ENCODE results near the gene RAB6A.

Gene RAB6A

DNA sequence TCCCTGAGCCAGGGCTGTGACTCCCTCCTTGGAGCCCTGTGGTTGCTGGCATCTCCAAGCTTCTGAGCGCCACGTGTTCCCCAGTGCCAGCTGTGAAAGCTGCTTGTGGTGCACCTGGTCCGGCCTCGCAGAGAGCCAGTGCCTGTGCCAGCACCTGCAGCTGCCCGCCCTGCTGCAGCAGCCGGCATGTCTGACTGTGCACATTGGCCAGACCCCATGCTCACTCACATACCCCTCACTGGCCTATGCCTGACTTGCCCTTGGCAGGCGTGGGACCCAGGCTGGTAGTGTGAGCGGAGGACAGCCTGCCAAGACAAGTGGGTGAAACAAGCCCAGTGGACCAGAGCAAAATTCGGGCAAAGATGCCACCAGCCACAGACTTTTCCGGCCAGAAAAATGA lies 36.6 kb upstream of the RAB6A start:
- DNase-seq (ENCODE audit: low read depth in 1 of 2, low spot score in 1 of 2): no peak
- TF ChIP-seq SPI1 (IDR thresholded peaks at IDR 0.05; ENCODE audit: borderline replicate concordance, low read depth): no peak
- TF ChIP-seq, protein P1, sequence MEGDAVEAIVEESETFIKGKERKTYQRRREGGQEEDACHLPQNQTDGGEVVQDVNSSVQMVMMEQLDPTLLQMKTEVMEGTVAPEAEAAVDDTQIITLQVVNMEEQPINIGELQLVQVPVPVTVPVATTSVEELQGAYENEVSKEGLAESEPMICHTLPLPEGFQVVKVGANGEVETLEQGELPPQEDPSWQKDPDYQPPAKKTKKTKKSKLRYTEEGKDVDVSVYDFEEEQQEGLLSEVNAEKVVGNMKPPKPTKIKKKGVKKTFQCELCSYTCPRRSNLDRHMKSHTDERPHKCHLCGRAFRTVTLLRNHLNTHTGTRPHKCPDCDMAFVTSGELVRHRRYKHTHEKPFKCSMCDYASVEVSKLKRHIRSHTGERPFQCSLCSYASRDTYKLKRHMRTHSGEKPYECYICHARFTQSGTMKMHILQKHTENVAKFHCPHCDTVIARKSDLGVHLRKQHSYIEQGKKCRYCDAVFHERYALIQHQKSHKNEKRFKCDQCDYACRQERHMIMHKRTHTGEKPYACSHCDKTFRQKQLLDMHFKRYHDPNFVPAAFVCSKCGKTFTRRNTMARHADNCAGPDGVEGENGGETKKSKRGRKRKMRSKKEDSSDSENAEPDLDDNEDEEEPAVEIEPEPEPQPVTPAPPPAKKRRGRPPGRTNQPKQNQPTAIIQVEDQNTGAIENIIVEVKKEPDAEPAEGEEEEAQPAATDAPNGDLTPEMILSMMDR (IDR thresholded peaks at IDR 0.05; ENCODE audit: insufficient read depth, low read length): no peak
- no peak for TF ChIP-seq POLR2AphosphoS5 (IDR thresholded peaks at IDR 0.05; ENCODE audit: low read depth)
- TF ChIP-seq, protein P2, sequence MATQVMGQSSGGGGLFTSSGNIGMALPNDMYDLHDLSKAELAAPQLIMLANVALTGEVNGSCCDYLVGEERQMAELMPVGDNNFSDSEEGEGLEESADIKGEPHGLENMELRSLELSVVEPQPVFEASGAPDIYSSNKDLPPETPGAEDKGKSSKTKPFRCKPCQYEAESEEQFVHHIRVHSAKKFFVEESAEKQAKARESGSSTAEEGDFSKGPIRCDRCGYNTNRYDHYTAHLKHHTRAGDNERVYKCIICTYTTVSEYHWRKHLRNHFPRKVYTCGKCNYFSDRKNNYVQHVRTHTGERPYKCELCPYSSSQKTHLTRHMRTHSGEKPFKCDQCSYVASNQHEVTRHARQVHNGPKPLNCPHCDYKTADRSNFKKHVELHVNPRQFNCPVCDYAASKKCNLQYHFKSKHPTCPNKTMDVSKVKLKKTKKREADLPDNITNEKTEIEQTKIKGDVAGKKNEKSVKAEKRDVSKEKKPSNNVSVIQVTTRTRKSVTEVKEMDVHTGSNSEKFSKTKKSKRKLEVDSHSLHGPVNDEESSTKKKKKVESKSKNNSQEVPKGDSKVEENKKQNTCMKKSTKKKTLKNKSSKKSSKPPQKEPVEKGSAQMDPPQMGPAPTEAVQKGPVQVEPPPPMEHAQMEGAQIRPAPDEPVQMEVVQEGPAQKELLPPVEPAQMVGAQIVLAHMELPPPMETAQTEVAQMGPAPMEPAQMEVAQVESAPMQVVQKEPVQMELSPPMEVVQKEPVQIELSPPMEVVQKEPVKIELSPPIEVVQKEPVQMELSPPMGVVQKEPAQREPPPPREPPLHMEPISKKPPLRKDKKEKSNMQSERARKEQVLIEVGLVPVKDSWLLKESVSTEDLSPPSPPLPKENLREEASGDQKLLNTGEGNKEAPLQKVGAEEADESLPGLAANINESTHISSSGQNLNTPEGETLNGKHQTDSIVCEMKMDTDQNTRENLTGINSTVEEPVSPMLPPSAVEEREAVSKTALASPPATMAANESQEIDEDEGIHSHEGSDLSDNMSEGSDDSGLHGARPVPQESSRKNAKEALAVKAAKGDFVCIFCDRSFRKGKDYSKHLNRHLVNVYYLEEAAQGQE (IDR thresholded peaks at IDR 0.05; ENCODE audit: insufficient replicate concordance, low read depth): no peak
- TF ChIP-seq GABPA (IDR thresholded peaks at IDR 0.05; ENCODE audit: low read depth): no peak
- H3K4me3 ChIP-seq (replicated peaks; ENCODE audit: insufficient read depth, low read length): no peak overlapping the region
- H3K27ac ChIP-seq (replicated peaks): no peak overlapping the region
- no peaks in the 10 kb centered on the region for H3K27me3 ChIP-seq (ENCODE audit: insufficient read depth, poor library complexity, severe bottlenecking)

DNA sequence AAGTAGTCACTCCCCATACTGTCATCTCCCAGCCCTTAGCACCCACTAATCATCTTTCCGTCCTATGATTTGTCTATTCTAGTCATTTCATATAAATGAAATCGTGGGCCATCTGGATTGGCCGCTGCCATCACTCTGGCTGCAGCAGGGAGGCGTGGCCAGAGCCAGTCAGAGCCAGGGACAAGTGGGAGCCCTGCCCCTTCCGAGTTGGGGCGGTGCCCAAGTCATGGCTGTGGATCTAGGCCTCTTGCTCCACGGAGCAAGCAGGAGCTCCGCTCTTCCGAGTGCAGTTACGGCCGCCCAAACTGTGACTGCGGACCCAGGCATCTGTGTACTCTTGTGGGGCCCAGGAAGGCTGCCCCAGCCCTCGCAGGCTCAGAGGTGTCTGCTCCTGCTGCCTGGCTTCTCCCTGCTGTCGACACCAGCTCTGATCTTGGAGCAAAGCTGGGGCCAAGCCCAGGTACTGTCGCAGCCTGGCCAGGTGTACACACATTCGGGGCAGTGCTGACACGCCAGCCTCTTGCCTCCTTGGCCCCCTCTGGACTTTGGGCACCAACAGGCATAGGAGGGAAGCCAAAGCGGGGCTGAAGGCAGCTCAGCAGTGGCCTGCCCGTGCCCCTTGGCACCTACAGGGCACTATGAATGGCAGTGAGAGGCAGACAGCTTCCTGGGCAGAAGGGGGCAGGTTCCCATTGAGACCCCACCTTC lies 35.2 kb upstream of the RAB6A start:
- H3K27me3 ChIP-seq (ENCODE audit: insufficient read depth, poor library complexity, severe bottlenecking): no peaks in the 10 kb centered on the region
- TF ChIP-seq SPI1 (IDR thresholded peaks at IDR 0.05; ENCODE audit: borderline replicate concordance, low read depth): no peak
- TF ChIP-seq, protein P2 (IDR thresholded peaks at IDR 0.05; ENCODE audit: insufficient replicate concordance, low read depth): no peak
- TF ChIP-seq, protein P1 (IDR thresholded peaks at IDR 0.05; ENCODE audit: insufficient read depth, low read length): no peak
- TF ChIP-seq GABPA (IDR thresholded peaks at IDR 0.05; ENCODE audit: low read depth): no peak
- TF ChIP-seq POLR2AphosphoS5 (IDR thresholded peaks at IDR 0.05; ENCODE audit: low read depth): no peak
- no peak overlapping the region for H3K4me3 ChIP-seq (replicated peaks; ENCODE audit: insufficient read depth, low read length)
- no peak for DNase-seq (ENCODE audit: low read depth in 1 of 2, low spot score in 1 of 2)
- no peak overlapping the region for H3K27ac ChIP-seq (replicated peaks)

DNA sequence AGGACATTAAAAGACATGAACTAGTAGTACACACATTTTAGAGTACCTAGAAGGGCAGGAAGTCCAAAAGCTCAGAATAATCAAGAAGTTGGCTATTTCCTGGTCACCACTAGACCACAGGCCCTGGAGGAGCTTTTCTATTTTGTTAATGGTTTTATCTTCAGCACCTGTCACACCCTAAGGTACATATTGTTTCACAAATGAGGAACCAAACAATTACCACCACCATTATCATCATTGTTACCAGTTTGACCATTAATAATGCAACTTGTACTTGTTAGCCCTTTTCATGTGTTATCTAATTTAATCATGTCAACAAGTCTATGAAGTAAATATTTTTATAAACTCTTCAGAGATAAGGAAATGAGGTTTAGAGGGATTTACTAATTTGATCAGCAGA lies 31.7 kb upstream of the RAB6A start:
- H3K27ac ChIP-seq (replicated peaks): no peak overlapping the region
- no peak for DNase-seq (ENCODE audit: low read depth in 1 of 2, low spot score in 1 of 2)
- TF ChIP-seq GABPA (IDR thresholded peaks at IDR 0.05; ENCODE audit: low read depth) (no peak), SPI1 (IDR thresholded peaks at IDR 0.05; ENCODE audit: borderline replicate concordance, low read depth) (no peak), POLR2AphosphoS5 (IDR thresholded peaks at IDR 0.05; ENCODE audit: low read depth) (no peak)
- TF ChIP-seq, protein P1 (IDR thresholded peaks at IDR 0.05; ENCODE audit: insufficient read depth, low read length): no peak
- TF ChIP-seq, protein P2 (IDR thresholded peaks at IDR 0.05; ENCODE audit: insufficient replicate concordance, low read depth): no peak
- H3K27me3 ChIP-seq (ENCODE audit: insufficient read depth, poor library complexity, severe bottlenecking): no peaks in the 10 kb centered on the region
- no peak overlapping the region for H3K4me3 ChIP-seq (replicated peaks; ENCODE audit: insufficient read depth, low read length)

All from HL-60 (cell line).